GM19468 (cell line): ENCODE results near the gene PRRT1B.

Source experiments
- ATAC-seq: cut with Tn5 transposase; IDR thresholded peaks from one replicate; pipeline ENCODE4 v1.9.1; 2021; ENCODE audit warnings: mild to moderate bottlenecking, moderate library complexity, moderate number of reproducible peaks; ENCODE audit not compliant: unreplicated experiment; ENCODE audit errors: extremely low read depth

PRRT1B gene

GRCh38 chr9:131521822-131522221 is 23.5 kb upstream of the PRRT1B start:
- no peak for ATAC-seq

- ATAC-seq = no peak
These were observed 22.9 kb upstream of the PRRT1B start for GRCh38 chr9:131522257-131523085.

GRCh38 chr9:131523086-131523388 is 22.3 kb upstream of the PRRT1B start:
- no peak for ATAC-seq

- ATAC-seq = no peak
These were observed 21.6 kb upstream of the PRRT1B start for GRCh38 chr9:131523451-131524435.

GRCh38 chr9:131524665-131525315 is 20.5 kb upstream of the PRRT1B start:
- ATAC-seq = no peak

- no peak for ATAC-seq
These were observed 19.4 kb upstream of the PRRT1B start for GRCh38 chr9:131525643-131526565.

GRCh38 chr9:131528186-131528585 is 17.1 kb upstream of the PRRT1B start:
- no peak for ATAC-seq

- no peak for ATAC-seq
These were observed 16.3 kb upstream of the PRRT1B start for GRCh38 chr9:131528886-131529505.

- no peak for ATAC-seq
These were observed 15.5 kb upstream of the PRRT1B start for GRCh38 chr9:131529597-131530545.

- ATAC-seq = no peak
These were observed 14.8 kb upstream of the PRRT1B start for GRCh38 chr9:131530546-131530919.

GRCh38 chr9:131530920-131531832 is 14.1 kb upstream of the PRRT1B start, which contains the start of gene UCK1:
TSS of gene UCK1 (minus strand) at chr9:131531263. CDS start at chr9:131531174, 89 bp downstream.
- peak; percentile 17 for ATAC-seq

- ATAC-seq = no peak
These were observed 10.5 kb upstream of the PRRT1B start for GRCh38 chr9:131534721-131535237.

- ATAC-seq = no peak
These were observed 7.4 kb upstream of the PRRT1B start for GRCh38 chr9:131537946-131538345.

- no peak for ATAC-seq
These were observed 6.0 kb upstream of the PRRT1B start for GRCh38 chr9:131539223-131539923.

GRCh38 chr9:131543141-131543540 is 2.2 kb upstream of the PRRT1B start:
- no peak for ATAC-seq

GRCh38 chr9:131545786-131546335 is 538 bp downstream of the PRRT1B start:
- no peak for ATAC-seq
